Neuronal stem cell (in vitro differentiated cells): ENCODE measurements around the gene SYCP2L.

ENCODE experiments used
- DNase-seq: peaks from one replicate; pipeline ENCODE4 v3.0.0-alpha.2; 2013; ENCODE audit warnings: low spot score
- H2AFZ ChIP-seq: one replicate; pipeline ENCODE4 v1.6.1; 2013; ENCODE audit warnings: mild to moderate bottlenecking, low read length, inconsistent platforms
- H2AK5ac ChIP-seq: 2 replicates; pipeline ENCODE4 v1.6.1; 2013; ENCODE audit warnings: low read depth, mild to moderate bottlenecking, inconsistent platforms, low read length, moderate library complexity, mixed read lengths
- H2BK120ac ChIP-seq: 2 replicates; pipeline ENCODE4 v1.6.1; 2013; ENCODE audit warnings: low read depth, mild to moderate bottlenecking, inconsistent platforms, low read length, moderate library complexity, mixed read lengths
- H2BK12ac ChIP-seq: one replicate; pipeline ENCODE4 v1.6.1; 2013; ENCODE audit warnings: low read length, inconsistent platforms
- H2BK15ac ChIP-seq: 2 replicates; pipeline ENCODE4 v1.6.1; 2013; ENCODE audit warnings: mild to moderate bottlenecking, low read length, inconsistent platforms, mixed read lengths
- H2BK5ac ChIP-seq: one replicate; pipeline ENCODE4 v1.6.1; 2013; ENCODE audit warnings: inconsistent platforms, mild to moderate bottlenecking, low read length, moderate library complexity
- H3K14ac ChIP-seq: one replicate; pipeline ENCODE4 v1.6.1; 2013; ENCODE audit warnings: low read length, inconsistent platforms
- H3K18ac ChIP-seq: 2 replicates; pipeline ENCODE4 v1.6.1; 2013; ENCODE audit warnings: low read length, inconsistent platforms
- H3K23ac ChIP-seq: 2 replicates; pipeline ENCODE4 v1.6.1; 2013; ENCODE audit warnings: low read depth, mild to moderate bottlenecking, mixed read lengths, low read length, inconsistent platforms; ENCODE audit not compliant: poor library complexity
- H3K27ac ChIP-seq: replicated peaks from 3 replicates; pipeline ENCODE4 v1.5.1; 2013; ENCODE audit warnings: low read length, inconsistent platforms
- H3K27me3 ChIP-seq, 3 experiments: 2 replicates each; pipeline ENCODE4 v1.6.1; 2013; ENCODE audit warnings: low read length in 3 of 3, mild to moderate bottlenecking in 2 of 3, inconsistent platforms in 1 of 3, low read depth in 1 of 3, mixed read lengths in 1 of 3, moderate library complexity in 1 of 3; ENCODE audit not compliant: control insufficient read depth in 3 of 3, insufficient read depth in 3 of 3
- H3K36me3 ChIP-seq, 2 donors: replicated peaks in 1 of 2; 2 replicates each; pipeline ENCODE4 v1.6.1; 2013; ENCODE audit warnings: low read length in 2 of 2; ENCODE audit not compliant: control insufficient read depth in 2 of 2, insufficient read depth in 2 of 2
- H3K4ac ChIP-seq: 2 replicates; pipeline ENCODE4 v1.6.1; 2013; ENCODE audit warnings: inconsistent platforms, mild to moderate bottlenecking, low read length, moderate library complexity
- H3K4me1 ChIP-seq, 2 donors: 1 replicate in 1 of 2; 2 replicates in 1 of 2; pipeline ENCODE4 v1.6.1; 2013; ENCODE audit warnings: low read length in 2 of 2, low read depth in 1 of 2; ENCODE audit not compliant: control insufficient read depth in 2 of 2, insufficient read depth in 1 of 2
- H3K4me2 ChIP-seq: one replicate; pipeline ENCODE4 v1.6.1; 2013; ENCODE audit warnings: mild to moderate bottlenecking, low read length, inconsistent platforms; ENCODE audit not compliant: insufficient read depth, poor library complexity, severe bottlenecking
- H3K4me3 ChIP-seq, 2 donors: 2 replicates each; pipeline ENCODE4 v1.5.1; 2013; ENCODE audit warnings: low read length in 2 of 2, mild to moderate bottlenecking in 2 of 2, inconsistent platforms in 1 of 2, moderate library complexity in 1 of 2
- H3K79me1 ChIP-seq: one replicate; pipeline ENCODE4 v1.6.1; 2013; ENCODE audit warnings: low read depth, mild to moderate bottlenecking, inconsistent platforms, low read length, moderate library complexity
- H3K9ac ChIP-seq: one replicate; pipeline ENCODE4 v1.6.1; 2013; ENCODE audit warnings: mild to moderate bottlenecking, low read depth, low read length, inconsistent platforms; ENCODE audit not compliant: poor library complexity
- H3K9me3 ChIP-seq, 2 donors: replicated peaks in 1 of 2; 2 replicates each; pipeline versions ENCODE3 to v1.6.1; 2013; ENCODE audit warnings: low read length in 2 of 2, mild to moderate bottlenecking in 2 of 2, inconsistent platforms in 1 of 2, low read depth in 1 of 2, mixed read lengths in 1 of 2, moderate library complexity in 1 of 2; ENCODE audit not compliant: control insufficient read depth in 2 of 2, insufficient read depth in 1 of 2
- H4K8ac ChIP-seq: one replicate; pipeline ENCODE4 v1.6.1; 2013; ENCODE audit warnings: low read depth, mild to moderate bottlenecking, inconsistent platforms, low read length, moderate library complexity
- H4K91ac ChIP-seq: one replicate; pipeline ENCODE4 v1.6.1; 2013; ENCODE audit warnings: low read length, low read depth, mild to moderate bottlenecking, inconsistent platforms; ENCODE audit not compliant: poor library complexity
- WGBS, 2 donors: extraction: QIAGEN DNeasy Blood & Tissue Kit; methylation state at CpG; one replicate each; pipeline ENCODE4 v1.1.7; 2013; ENCODE audit warnings: missing lambda C conversion rate in 2 of 2, mixed read lengths in 1 of 2; ENCODE audit not compliant: insufficient read length in 2 of 2, insufficient replicate concordance in 1 of 2; ENCODE audit errors: extremely low coverage in 2 of 2; 5-methylcytosine and 5-hydroxymethylcytosine counted together

Gene SYCP2L

GRCh38 chr6:11016452-11016851 is 129.6 kb downstream of the SYCP2L start:
- H2BK120ac ChIP-seq: no peak overlapping the region
- H3K4me2 ChIP-seq: no peak overlapping the region
- no peak overlapping the region for H2BK15ac ChIP-seq
- H3K9ac ChIP-seq: no peak overlapping the region
- H3K4me3 ChIP-seq: no peak overlapping the region
- no peak overlapping the region for H4K91ac ChIP-seq
- no peak overlapping the region for H2BK12ac ChIP-seq
- WGBS, 2 donors: no CpG with 5 or more reads among the region's 1 CpG
- DNase-seq: no peak
- no peak overlapping the region for H3K14ac ChIP-seq
- H3K4ac ChIP-seq: no peak overlapping the region
- H3K18ac ChIP-seq: no peak overlapping the region
- H3K36me3 ChIP-seq: no peaks in the 10 kb centered on the region
- H3K79me1 ChIP-seq: no peaks in the 10 kb centered on the region
- H3K27me3 ChIP-seq: no peaks in the 10 kb centered on the region
- no peak overlapping the region for H2AK5ac ChIP-seq
- no peak overlapping the region for H3K23ac ChIP-seq
- no peak overlapping the region for H2BK5ac ChIP-seq
- no peaks in the 10 kb centered on the region for H3K9me3 ChIP-seq
- no peak overlapping the region for H4K8ac ChIP-seq
- no peak overlapping the region for H3K27ac ChIP-seq
- peaks cover 0 to 7% of the 10 kb centered on the region in 2 donors for H3K4me1 ChIP-seq
- no peak overlapping the region for H2AFZ ChIP-seq

DNA sequence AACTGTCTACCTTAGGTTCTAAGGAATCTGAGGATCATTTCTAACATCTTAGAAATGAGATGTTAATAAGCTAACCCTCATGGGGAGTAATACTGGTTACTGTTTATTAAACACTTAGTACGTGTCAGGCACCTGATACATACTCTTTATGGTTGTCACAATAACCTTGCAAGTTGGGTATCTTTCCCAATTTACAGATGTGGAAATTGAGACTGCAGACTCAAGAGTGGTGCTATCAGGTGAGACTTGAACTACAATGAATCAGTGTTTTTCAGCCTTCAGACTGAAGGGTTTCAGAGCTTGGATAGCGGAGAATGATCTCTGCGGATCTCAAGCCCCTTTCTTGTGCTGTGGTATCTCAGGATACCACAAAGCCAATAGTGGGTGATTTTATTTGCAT is 130.2 kb downstream of the SYCP2L start:
- H3K23ac ChIP-seq: no peak overlapping the region

GRCh38 chr6:11018225-11018624 is 131.4 kb downstream of the SYCP2L start:
- H4K91ac ChIP-seq: no peak overlapping the region
- no peak overlapping the region for H2BK5ac ChIP-seq
- no peak overlapping the region for H4K8ac ChIP-seq
- H3K14ac ChIP-seq: no peak overlapping the region
- no peaks in the 10 kb centered on the region for H3K79me1 ChIP-seq
- H3K4me3 ChIP-seq: no peak overlapping the region
- H3K4me1 ChIP-seq: peaks cover 2 to 10% of the 10 kb centered on the region in 2 donors
- no peak for DNase-seq
- H3K9ac ChIP-seq: no peak overlapping the region
- no peaks in the 10 kb centered on the region for H3K9me3 ChIP-seq
- no peak overlapping the region for H2BK15ac ChIP-seq
- H2AK5ac ChIP-seq: no peak overlapping the region
- WGBS, 2 donors: no CpG with 5 or more reads among the region's 2 CpGs
- H3K18ac ChIP-seq: no peak overlapping the region
- H3K27ac ChIP-seq: no peak overlapping the region
- no peak overlapping the region for H3K4me2 ChIP-seq
- no peak overlapping the region for H2BK12ac ChIP-seq
- H3K23ac ChIP-seq: no peak overlapping the region
- no peaks in the 10 kb centered on the region for H3K36me3 ChIP-seq
- no peak overlapping the region for H2BK120ac ChIP-seq
- no peak overlapping the region for H3K4ac ChIP-seq
- H2AFZ ChIP-seq: no peak overlapping the region
- H3K27me3 ChIP-seq: no peaks in the 10 kb centered on the region

More for the DNA sequence above, 130.2 kb downstream of the SYCP2L start:
- no peak overlapping the region for H3K4me3 ChIP-seq
- no peak overlapping the region for H3K4ac ChIP-seq
- H2BK5ac ChIP-seq: no peak overlapping the region
- H3K79me1 ChIP-seq: no peaks in the 10 kb centered on the region
- no peak overlapping the region for H4K91ac ChIP-seq
- H4K8ac ChIP-seq: no peak overlapping the region
- no peaks in the 10 kb centered on the region for H3K9me3 ChIP-seq
- no peak overlapping the region for H3K14ac ChIP-seq
- H2AK5ac ChIP-seq: no peak overlapping the region
- H3K36me3 ChIP-seq: no peaks in the 10 kb centered on the region
- DNase-seq: no peak
- no peak overlapping the region for H3K18ac ChIP-seq
- WGBS, 2 donors: no CpG with 5 or more reads among the region's 3 CpGs
- peaks cover 1 to 10% of the 10 kb centered on the region in 2 donors for H3K4me1 ChIP-seq
- no peak overlapping the region for H2BK15ac ChIP-seq
- H2AFZ ChIP-seq: no peak overlapping the region
- H3K9ac ChIP-seq: no peak overlapping the region
- H2BK12ac ChIP-seq: no peak overlapping the region
- H3K4me2 ChIP-seq: no peak overlapping the region
- H3K27me3 ChIP-seq: no peaks in the 10 kb centered on the region
- H2BK120ac ChIP-seq: no peak overlapping the region
- no peak overlapping the region for H3K27ac ChIP-seq

GRCh38 chr6:11021003-11021402 is 134.2 kb downstream of the SYCP2L start:
- no peak overlapping the region for H2BK5ac ChIP-seq
- H2AK5ac ChIP-seq: no peak overlapping the region
- H3K14ac ChIP-seq: no peak overlapping the region
- no peak overlapping the region for H2BK120ac ChIP-seq
- no peaks in the 10 kb centered on the region for H3K9me3 ChIP-seq
- H3K4me3 ChIP-seq: no peak overlapping the region
- no CpG with 5 or more reads among the region's 2 CpGs for WGBS, 2 donors
- H4K8ac ChIP-seq: no peak overlapping the region
- H3K4me1 ChIP-seq: peaks cover 10 to 12% of the 10 kb centered on the region in 2 donors
- no peaks in the 10 kb centered on the region for H3K27me3 ChIP-seq
- H3K4me2 ChIP-seq: no peak overlapping the region
- H3K18ac ChIP-seq: no peak overlapping the region
- H2BK12ac ChIP-seq: no peak overlapping the region
- no peak overlapping the region for H2AFZ ChIP-seq
- H3K4ac ChIP-seq: no peak overlapping the region
- no peak overlapping the region for H3K9ac ChIP-seq
- H3K79me1 ChIP-seq: no peaks in the 10 kb centered on the region
- no peak overlapping the region for H3K27ac ChIP-seq
- no peak overlapping the region for H3K23ac ChIP-seq
- no peak for DNase-seq
- no peak overlapping the region for H4K91ac ChIP-seq
- no peak overlapping the region for H2BK15ac ChIP-seq
- H3K36me3 ChIP-seq: no peaks in the 10 kb centered on the region
